ENCODE results near the gene TCOF1.

TCOF1 gene

DNA sequence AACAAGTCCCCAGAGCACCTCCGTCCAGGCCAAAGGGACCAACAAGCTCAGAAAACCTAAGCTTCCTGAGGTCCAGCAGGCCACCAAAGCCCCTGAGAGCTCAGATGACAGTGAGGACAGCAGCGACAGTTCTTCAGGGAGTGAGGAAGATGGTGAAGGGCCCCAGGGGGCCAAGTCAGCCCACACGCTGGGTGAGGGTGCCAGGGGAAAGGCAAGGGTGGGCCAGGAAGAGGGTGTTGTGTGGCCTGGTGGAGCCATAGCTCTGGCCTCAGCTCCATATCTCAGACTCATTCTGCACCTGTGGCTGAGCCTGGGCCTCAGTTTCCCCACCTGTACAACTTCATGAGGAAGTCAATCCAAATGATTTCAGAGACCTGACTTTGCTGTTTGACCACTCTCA is 34.5 kb downstream of the TCOF1 start:
- DNase-seq: no peak

DNA sequence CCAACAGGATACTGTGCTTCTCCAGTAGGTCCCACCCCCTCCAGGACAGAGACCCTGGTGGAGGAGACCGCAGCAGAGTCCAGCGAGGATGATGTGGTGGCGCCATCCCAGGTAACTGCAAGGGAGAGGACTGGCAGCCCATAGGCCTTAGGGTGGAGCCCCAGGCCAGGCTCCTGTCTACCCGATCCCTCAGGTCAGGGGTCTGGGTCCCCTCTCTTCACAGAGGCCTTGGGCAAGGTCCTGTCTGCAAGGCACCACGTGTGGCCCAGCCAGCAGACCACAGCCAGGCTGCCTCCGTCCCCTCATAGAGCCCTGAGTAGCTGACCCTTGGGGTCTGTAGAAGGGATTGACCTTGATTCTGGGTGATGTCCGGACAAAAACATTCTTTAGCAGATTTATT is 35.2 kb downstream of the TCOF1 start:
- DNase-seq: no peak

DNA sequence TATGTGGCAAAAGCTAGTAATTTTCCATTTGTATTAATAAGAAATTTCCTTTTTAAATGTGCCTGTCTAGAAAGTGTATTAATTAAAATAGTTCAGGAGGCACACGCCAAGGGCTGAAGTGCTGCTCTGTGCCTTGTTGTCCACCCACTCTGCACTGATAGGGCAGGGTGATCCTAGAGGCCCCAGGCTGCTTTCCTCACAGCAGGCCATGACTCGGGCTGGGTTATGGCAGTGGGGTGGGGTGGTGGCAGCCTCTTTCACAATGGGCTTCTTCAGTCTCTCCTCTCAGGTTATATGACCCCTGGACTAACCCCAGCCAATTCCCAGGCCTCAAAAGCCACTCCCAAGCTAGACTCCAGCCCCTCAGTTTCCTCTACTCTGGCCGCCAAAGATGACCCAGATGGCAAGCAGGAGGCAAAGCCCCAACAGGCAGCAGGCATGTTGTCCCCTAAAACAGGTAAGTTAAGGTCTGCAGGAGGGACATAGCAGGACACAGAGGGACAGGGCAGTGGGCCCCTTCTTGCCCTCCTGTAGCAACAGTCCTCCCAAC is 35.7 kb downstream of the TCOF1 start:
- no peak for DNase-seq

DNA sequence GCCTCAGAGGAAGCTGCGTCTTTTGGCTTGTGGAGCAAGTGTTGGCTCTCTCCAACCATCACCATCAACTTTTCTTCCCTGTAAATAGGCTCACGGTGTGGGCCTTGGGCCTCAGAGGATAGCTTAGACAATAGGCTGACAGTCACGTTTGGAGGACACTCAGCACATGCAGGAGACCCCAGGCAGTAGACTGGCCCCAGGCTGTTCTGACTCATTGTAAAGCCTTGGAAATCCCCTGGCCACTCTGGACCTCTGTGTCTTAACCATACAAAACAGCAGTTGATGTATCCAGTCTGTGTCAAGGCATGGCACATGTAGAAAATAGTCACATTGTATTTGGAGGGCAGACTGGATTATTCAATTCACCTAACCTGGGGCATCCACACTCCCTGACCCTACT is 36.6 kb downstream of the TCOF1 start:
- no peak for DNase-seq

DNA sequence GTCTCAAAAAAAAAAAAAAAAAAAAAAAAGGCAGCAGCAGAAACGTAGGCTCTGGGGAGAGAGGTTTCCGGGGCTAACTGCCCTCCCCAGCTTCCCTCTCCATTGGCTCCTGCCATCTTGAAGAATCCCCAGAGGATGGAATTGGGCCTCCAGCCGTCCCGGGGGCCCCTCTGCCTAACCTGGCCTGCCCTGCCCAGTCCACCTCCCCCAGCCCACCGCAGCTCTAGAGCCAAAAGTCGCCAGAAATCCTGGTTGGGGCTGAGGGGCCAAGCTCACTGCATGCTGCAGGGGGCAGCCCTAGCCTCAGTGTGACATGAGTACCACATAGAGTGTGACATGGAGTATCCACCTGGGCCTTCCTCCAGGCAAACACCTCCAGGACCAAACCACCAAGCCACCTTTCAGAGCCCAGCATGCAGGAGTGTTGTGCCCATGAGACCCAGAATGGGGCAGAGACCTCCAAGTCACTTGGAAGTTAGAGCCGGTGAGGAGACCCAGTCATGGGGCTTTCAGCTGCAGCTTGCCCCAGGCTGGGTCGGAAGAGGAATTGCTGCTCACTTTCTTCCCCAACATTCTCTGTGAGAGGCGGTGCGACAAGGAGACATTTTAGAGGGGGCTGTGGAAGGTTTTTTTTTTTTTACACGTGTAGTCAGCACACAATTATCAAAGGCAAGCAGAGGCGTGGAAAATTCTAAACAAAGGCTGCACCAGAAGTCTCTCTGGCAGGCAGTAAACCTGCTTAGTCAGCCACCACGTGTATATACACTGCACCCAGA is 37.6 kb downstream of the TCOF1 start:
- DNase-seq: no peak

DNA sequence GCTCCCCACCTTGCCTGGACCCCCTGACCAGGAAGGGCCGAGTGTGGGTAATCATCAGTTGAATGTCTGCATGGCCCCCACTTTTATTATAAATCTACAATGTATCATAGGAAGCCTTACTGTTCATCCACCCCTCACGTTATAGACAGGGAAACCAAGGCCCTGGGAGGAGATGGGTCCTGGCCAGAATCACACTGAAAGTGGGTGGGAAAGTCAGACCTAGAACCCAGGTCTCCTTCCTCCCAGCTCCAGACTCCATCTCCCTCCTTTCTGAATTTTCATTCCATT is 38.1 kb downstream of the TCOF1 start:
- no peak for DNase-seq

DNA sequence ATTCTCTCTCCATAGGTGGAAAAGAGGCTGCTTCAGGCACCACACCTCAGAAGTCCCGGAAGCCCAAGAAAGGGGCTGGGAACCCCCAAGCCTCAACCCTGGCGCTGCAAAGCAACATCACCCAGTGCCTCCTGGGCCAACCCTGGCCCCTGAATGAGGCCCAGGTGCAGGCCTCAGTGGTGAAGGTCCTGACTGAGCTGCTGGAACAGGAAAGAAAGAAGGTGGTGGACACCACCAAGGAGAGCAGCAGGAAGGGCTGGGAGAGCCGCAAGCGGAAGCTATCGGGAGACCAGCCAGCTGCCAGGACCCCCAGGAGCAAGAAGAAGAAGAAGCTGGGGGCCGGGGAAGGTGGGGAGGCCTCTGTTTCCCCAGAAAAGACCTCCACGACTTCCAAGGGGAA is 38.8 kb downstream of the TCOF1 start:
- no peak for DNase-seq

DNA sequence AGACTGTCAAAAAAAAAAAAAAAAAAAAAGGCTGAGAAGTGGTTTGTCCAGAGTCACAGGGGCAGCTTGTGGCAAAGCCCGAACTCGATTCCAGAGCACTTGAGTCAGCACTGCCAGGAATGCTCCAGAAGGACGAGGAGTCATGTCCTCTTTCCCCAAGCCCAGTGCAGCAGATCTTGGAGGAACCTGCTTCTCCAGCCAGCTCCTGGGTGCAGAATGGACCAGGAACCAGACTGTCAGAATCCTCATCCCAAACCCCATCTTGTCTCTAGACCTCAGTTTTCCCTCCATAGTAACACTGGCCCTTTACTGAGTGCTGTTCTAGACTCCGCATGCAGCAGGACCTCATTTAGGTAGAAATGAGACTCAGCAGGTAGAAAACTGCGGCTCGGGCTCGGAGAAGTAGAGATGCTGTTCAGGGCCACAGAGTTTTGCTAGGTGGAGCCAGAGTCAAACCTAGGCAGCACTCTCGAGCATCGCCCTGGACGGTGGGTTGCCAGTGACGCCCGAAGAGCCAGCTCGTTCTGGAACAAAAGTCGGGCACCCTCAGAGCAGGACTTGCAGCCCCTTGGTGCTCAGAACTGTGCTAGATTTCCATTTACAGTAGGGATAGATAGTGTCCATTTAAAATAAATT is 39.8 kb downstream of the TCOF1 start:
- DNase-seq: no peak

DNA sequence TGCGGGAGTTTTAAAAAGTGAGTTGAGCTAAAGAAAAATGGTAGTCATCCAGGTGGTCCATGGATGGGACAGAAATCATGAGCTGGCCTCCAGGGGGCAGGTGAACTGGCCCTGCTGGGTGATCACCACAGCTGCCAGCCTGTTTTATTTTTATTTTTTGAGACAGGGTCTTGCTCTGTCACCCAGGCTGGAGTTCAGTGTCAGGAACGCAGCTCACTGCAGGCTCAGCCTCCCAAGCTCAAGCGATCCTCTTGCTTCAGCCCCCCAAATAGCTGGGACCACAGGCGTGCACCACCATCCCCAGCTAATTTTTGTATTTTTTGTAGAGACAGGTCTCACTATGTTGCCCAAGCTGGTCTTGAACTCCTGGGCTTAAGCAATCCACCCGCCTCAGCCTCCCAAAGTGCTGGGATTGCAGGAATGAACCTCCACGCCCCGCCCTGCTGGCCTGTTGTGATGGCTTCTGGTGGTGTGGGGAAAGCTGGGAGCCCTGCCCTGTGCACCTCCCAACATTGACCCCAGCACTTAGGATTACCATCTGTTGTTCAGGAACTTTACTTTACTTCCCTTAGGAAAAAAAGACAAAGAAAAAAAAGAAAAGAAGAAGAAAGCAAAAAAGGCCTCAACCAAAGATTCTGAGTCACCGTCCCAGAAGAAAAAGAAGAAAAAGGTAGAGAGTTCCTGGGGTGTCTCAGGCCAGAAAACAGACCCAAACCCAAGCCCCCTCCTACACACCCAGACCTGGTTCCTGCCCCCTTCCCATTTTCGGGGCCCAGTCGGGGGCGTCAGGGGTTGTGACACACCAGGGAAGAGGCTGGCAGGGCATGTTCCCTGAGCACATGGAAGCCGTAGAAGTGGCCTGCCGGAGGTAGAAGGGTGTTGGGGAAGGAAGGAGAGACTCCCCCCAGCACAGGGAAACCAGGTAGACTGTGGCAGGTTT is 40.6 kb downstream of the TCOF1 start:
- no peak for DNase-seq

DNA sequence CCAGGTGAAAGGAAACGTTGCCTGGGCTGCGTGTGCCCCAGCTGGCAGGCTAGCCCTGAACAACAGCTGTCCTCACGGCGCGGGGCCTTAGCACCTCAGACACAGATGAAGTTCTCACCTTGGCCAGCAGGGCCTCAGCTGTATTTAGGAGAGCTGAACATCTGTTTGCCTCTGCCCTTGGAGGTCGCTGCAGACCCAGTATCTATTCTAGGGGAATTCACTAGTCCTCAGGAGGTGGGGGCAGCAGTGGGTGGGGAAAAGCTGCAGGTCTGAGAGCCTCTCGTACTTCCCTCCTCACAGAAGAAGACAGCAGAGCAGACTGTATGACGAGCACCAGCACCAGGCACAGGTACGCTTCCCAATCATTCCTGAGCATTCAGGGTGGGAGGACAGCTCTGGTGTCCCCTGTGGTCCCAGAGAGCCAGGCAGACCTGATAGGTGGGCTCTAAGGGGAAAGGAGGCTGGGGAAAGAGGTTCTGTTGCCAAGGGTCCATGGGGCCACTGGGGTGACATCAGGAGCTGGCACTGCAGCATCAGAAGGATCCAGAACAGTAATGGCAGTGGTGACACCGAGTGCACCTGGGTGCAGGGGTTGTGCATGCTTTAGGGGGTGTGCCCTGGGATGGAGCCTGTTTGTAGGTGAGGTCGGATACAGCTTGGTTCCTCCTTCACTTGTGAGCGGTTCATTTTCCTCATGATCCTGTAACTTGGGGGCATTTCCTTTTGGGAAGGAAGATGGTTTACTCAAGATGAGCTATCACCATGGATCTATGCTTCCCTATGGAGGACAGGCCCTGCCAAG is 41.4 kb downstream of the TCOF1 start:
- no peak for DNase-seq

DNA sequence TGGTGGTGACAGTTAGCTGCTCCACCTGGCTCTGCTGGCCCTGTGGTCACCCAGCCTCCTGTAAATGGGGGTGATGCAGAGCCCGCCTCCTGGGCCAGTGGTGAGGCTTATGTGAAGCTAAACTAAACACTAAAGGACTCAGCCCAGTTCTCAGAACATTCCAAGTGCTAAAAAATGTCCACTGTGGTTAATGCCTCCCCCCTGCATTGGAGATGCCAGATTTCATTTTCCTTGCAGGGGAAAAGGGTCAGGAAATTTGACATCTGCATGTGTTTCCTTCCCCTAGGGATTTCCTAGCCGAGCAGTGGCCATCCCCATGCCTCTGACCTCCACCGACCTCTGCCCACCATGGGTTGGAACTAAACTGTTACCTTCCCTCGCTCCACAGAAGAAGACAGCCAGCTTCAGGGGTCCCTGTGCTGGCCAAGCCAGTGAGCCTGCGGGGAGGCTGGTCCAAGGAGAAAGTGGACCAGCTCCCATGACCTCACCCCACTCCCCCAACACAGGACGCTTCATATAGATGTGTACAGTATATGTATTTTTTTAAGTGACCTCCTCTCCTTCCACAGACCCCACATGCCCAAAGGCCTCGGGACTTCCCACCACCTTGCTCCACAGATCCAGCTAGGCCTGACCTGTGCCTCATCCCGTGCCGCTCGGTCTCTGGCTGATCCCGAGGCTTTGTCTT is 42.2 kb downstream of the TCOF1 start:
- no peak for DNase-seq

DNA sequence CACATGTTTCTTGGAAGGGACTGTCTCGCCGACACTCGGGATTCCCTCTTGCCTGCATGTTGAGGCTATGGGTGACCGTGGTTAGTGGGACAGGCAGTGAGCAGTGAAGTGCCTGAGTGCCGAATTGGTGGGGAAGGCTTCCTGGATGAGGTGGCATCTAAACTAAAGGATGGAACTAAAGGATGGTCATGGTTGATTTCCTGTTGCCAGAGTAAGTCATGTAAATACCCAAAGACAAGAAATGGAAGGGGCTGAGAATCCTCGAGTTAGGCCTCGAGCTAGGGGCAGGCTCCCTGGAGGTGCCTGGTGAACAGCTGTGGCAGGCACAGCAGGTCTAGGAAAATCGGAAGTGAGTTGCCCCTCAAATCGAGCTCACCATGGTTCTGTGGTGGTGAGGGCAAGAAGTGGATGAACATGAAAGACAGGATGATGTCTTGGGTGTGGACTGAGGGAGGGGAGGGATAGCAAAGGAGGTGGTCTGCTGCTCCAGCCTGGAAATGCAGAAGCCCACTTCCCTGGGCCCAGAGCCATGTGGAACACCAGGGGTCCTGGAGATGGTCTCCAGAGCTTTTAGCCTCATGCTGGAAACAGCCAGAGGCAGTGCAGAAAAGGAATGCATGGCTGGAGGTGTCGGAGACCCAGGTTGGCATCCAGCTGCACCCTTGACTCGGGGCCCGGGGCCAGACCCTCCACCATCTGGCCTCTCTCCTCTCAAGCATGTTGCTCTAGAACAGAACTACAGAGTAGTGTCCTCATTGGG is 43.0 kb downstream of the TCOF1 start:
- DNase-seq: no peak

DNA sequence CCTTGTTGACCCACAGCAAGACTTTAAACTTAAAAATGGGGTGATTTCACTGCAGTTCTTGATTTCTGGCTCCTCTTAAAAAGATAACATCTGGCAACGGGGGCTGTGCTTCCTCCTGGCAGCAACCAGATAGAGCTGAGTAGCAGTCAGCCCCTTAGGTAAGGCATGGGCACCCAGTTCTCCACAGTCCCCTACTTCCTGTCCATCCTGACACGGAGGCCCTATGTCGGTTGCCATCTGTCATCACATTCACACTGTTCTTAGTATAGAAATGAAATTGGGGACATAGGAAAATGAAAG is 43.5 kb downstream of the TCOF1 start:
- no peak for DNase-seq

DNA sequence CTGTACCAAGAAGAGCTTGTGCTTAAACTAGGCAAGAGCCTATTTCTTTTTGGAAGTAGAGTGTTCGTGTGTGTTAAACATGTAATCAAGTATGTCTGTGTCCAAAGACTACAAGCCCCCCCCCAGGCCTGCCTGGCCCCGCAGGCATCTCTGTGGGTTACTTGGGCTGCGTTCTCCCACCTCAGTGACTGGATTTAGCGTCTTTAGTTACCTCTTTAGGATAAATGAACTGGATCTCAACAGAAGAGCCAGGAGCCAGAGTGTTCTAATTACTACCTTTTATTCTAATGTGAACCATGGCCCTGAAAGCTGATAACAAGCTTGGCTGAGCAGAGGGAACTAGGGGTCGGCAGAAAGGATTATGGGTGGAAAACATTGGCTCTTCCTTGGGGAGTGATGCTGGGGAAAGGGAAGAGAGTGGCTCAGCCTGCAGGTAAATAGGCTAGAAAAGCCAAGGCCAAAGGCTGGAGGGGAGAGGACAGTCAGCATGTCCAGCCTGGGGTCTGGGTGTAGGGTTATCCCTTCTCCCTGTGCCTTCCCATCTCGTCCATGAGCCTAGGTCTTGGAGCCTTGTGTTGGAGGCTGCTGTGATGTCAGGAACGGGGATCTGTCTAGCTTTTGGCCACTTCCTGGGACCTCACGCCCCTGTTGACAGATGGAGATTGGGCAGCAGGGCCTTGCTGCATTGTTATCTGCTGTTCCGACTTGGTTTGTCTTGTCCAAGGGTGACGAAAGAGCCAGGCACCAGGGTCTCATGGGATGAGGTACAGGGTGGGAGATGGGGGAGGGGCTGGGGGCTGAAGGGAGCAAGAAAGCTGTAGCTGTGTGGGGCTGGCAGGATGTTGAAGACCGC is 44.1 kb downstream of the TCOF1 start:
- no peak for DNase-seq

DNA sequence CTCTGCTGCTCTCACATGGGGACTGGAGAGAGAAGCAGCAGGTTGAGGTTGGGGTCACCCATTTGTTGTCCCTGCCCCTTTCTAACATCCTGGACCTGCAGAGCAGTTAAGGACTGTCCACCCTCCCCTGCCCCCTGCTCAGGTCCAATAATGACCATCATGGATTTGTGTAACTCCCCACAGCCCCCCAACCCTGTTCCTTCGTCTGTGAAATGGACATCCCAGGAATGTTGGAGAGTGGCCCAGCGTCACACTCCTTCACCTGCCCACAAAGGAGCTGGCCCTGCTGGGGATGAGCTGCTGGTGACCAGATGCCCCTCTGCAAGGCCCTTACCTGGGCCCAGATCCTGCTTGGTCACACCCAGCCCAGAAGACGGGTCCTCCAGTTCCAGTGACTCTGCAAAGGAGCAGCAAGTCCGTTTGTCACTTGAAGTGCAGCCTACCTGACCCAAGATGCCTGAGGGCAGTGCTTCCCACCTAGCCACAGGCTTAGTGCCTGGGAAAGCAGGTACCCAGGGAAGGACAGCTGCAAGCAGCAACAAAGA is 44.8 kb downstream of the TCOF1 start:
- no peak for DNase-seq

DNA sequence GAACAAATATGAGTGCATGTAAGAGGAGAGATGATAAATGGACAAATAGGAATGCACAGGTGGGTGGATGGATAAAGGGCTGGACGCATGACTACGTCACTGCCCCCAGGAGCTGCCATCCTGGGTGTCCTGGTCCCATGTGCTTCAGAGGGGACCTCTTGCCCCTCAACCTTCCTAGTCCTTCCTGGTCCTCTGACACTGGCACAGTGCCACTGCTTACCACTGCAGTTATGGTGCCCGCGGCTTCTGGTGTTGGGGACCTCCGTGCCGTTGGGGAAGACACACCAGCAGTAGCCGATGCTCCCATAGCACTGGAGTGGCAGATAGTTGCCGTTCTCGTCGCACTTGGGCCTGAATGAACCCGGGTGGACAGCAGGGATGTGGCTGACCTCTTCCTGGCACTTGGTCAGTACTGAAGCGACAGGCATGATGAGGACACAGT is 45.4 kb downstream of the TCOF1 start:
- DNase-seq: no peak

DNA sequence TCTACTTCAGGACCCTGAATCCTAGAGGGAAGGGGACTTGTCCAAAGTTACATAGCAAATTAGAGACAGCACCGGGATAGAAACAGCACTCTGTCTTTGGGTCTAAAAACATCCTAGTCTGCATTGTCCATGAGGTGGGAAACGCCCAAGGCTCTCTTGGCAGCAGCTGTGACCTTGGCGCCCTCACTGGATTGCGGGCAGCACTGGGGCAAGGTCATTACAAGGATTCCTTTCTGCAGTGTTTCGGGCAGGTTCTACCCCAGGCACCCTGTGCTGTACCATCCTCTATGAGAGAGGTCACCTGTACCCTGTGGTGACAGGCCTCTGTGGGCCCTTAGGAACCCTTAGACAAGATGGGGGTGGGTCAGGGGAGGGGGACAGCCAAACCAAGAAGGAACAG is 46.6 kb downstream of the TCOF1 start:
- DNase-seq: no peak

DNA sequence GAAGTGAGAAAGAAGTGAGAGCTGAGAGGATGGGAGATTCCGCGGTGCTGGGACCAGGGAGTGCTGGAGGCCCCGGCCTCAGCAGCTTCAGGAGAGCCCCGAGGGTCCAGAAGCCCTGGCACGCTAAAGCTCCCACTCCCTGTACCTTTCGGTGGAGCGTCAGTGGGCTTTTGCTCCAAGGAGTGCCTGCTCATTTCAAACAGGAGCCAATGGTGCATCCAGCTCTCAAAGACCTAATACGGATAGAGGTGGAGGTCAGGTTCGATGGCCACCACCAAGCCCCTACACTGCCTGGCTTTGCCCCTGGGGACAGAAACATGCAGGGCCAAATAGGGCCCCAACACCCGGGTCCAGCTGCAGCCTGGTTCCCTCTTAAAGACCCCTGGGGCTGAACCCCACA is 47.0 kb downstream of the TCOF1 start:
- DNase-seq: no peak

DNA sequence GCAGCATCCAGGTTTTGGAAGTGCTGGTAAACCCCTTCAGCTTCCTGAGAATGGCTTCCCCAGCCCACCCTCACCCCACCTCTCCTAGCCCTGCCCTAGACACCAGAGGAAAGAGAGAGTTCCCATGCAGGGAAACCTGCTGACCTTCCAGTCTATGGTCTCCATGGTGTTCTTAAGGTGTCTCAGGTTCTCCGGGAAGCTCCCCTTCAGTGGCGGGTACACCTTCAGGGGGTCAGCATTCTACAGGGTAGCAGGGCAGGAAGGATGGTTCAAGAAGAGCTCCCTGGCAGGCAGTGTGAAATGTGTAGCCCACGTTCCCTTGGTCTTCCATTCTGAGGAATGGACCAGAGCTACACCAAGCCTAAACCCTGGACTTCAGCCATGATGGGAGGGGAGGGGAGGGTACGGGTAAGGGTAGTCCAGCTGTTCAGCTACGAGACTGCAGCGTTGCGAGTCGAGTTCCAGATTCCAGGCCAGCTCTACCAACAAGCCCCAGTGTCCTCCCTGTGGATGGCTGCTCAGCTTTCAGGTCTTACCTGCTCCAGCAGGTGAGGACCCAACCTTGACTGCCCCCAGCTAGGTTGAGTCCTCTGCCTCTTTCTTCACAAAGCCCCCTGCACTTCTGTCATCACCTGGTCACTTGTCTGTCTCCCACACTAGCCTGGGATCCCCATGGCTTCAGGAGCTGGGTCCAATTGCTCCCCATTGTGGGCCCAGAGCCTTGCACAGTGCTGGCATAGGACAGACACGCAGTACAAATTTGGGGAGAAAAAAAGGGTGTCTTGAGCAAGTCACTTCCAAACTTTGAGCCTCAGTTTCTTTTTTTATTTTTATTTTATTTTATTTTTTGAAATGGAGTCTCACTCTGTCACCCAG is 47.7 kb downstream of the TCOF1 start:
- DNase-seq: no peak

Measured in DMS 273 treated with DMSO at 0.1 percent for 48 hours (cell line).